HCEC 1CT (cell line): Measurements from ENCODE around the gene SCARB1.

Experiments
- DNase-seq: peaks from one replicate; pipeline ENCODE4 v3.0.0-alpha.2; 2017

The SCARB1 gene

DNA sequence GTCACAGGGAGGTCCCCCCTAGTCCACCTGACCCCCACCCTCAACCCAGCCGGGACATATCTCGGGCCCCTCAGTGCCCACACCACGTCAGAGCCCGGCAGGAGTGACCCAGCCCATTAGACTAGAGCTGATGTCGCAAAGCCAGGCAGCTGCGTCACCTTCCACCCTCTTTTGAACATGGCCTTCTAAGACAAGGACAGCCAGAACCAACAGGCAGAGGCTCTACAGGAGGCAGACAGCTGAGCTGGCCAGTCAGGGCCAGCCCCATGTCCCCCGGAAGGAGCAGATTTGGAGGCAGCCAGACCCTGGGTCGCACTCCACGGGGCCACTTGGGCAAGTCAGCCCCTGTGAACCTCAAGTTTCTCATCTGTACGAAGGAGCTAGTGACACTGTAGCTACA is 44.1 kb downstream of the SCARB1 start:
- no peak for DNase-seq

DNA sequence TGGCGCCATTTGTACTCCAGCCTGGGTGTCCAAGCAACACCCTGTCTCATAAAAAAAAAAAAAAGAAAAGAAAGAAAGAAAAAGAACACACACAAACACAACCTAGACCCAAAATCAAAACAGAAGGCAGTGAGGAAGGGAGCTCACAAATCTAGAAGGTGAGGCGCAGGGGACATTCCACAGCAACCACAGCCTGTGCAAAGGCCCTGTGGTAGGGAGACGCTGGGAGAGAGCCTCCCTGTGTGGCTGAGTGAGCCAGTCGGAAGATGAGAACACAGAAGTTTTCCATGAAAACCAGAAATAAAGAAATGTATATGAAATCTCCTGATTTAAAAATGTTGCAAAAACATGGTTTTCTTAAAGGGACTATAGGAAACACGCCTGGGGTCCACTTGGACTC is 44.6 kb downstream of the SCARB1 start:
- DNase-seq = no peak

DNA sequence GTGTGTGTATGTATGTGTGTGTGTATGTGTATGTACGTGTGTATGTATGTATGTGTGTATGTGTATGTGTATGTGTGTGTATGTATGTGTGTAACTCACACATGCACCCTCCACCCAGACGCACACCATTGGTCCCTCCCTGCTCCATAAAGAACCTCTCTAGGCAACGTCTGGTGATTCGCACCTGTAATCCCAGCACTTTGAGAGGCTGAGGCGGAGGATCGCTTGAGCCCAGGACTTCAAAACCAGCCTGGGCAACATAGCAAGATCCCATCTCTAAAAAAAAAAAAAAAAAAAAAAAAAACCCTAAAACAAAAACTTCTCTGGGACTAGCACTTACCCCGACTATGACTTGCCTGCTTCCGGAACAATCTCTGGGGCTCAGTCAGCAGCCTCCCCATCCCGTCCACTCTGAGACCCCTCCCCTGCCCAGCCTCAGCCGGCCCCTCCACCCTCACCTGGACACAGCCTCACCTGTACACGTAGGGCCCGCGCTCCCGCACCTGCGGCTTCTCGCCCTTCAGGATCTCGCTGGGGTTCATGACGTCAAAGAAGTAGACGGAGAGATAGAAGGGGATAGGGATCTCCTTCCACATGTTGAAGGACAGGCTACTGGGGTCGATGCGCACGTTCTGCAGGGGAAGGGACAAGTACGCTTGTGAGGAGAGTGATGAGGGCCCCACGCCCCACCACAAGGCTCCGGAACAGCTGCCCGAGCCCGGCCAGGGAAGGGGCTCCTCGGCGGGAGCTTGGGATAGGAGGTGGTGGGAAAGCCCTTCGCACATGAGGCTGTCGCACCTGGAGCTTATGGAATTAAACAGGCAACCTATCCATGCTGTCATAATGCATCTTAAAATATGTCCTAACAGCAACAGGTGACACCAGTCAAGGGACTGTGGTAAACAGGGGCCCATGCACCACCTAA is 46.3 kb downstream of the SCARB1 start:
- no peak for DNase-seq

DNA sequence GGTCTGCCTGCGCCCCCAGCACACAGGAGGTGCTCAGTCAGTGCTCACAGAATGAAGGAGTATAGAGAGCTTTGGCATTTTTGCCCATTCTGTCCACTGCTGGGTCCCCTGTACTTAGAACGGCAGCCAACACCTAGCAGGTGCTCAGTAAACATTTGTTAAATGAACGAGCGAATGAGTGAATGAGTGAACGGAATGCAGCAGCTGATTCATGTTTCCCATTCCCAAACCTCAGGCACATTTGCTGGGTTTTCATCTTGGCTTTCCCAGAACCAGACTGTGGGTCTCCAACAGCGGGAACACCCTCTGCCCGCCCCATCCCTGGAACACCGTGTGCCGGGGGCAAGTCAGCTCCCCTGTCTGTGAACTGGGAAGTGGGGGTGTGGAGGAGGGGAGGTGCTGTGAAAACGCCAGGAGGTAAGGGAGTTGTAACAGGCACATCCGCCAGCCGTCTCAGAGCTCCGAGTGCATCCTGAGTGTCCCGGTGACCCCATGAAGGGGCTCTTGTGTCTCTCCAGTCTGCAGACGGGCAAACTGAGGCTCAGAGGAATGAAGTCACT is 47.3 kb downstream of the SCARB1 start:
- DNase-seq = no peak

DNA sequence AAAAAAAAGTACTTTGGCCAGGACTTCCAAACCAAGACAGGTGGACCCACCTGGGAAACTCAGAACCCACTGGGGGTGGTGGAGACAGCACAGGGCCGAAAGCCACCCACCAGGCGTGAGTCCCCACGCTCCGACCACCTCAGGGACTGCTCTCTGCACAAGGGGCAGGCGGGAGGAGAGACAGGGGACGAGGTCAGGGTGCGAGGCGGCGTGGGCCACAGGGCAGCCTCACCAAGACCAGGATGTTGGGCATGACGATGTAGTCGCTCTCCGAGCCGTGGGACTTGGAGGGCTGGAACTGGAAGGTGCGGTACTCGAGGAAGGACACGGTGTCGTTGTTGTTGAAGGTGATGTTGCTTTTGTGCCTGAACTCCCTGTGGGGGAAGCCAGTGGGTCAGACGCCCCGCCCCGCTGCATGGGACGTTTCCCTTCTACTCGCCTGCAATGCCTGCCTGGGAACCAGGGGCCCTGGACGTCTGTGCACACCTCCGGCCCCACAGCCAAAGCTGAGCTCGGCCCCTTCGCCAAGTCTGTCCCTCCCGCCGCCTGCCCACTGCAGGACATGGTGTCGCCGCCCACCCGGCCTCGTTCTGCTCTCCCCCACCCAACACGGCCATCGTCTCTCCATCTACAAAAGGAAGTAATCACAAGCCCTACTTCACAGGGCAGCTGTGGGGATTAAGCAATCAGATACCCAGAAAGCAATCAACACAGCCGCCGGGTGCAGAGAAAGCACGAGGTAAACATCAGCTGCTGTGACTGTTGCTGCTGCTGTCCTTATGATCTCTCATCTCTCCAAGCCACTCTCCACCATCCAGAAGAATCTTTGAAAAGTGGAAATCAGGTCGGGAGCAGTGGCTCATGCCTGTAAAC is 48.7 kb downstream of the SCARB1 start:
- no peak for DNase-seq

DNA sequence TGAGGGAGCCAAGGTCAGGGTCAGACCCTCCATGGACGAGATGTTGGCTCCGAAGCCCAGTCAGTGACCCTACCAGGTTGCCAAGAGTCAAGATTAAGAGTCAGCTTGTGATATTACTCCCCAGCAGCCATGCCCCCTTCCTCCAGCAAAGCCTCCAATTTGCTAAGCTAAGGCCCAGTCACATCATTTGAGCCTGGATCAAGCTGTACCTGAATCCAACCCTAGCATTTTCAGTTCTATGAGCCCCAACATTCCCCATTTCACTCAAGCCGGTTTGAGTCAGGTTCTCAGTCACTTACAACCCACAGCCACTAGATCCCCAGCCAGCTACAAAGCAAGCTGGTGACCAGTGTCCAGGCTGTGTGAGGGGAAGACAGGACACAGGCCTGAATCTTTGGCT is 49.9 kb downstream of the SCARB1 start:
- no peak for DNase-seq

DNA sequence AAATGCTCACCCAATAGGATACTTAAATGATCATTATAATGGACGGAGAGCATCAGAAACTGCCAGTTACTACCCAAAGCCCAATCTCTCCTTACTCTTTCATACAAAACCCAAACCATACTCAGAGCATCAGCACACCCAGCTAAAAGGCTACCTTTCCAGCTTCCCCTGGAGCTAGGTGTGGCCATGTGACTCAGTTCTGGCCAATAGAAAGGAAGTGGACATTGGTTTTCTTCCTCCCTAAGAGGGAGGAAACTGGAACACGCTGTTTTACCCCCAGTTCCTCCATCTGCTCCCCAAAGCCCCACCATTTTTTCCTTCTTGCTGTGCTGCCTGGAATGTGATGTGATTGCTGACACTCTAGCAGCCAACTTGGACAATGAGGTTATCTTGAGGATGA is 50.7 kb downstream of the SCARB1 start:
- DNase-seq = no peak

DNA sequence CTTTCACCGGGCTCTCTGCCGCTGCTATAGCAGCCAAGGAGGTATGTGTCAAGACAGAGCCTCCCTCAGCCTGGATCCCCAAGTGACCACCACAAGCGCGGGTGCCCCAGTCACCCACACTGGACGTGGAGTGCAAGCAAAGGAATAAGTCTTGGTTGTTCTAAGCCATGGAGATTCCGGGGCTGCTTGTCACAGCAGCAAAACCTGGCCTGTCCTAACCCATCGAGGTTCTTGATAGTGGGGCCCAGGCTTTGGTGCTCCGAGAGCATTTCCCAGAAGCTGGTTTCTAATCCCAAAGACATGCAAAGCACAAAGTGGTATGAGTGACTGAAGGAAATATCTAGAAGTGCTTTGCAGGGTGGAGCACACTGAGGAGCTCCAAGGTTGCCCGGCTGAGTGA is 51.3 kb downstream of the SCARB1 start:
- no peak for DNase-seq

DNA sequence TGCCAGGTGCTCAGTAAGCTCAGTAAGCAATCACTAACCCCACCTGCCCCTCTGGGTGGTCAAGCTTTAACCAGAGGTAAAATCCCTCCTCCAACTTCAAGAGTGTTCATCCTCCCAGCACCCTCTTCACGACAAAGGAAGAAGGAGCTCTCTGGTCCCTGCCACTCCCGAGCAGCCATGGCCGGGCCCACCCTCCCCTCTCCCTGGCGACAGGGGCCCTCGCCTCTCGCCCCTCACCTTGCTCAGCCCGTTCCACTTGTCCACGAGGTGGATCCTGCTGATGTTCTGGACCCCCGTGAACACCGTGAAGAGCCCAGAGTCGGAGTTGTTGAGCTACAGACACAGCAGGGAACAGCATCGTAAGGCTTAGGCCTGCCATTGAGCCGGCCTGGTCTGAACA is 52.0 kb downstream of the SCARB1 start:
- DNase-seq = no peak

DNA sequence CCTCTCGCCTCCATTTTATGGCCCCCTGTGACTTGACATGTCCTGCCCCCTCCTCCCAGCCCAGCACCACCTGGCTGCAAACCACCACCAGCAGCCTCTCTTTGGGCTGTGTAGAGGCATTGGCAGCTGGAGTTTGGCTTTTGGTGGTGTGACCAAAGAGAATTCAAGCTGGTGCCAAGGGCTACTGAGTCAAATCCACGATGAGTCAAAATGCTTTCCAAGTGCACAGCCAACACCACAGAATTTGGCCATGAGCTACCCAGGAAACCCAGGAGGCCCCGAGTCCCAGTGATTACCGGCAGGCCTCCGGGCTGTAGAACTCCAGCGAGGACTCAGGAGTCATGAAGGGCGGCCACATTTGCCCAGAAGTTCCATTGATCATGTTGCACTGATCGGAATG is 53.8 kb downstream of the SCARB1 start:
- DNase-seq = peak; percentile 48

DNA sequence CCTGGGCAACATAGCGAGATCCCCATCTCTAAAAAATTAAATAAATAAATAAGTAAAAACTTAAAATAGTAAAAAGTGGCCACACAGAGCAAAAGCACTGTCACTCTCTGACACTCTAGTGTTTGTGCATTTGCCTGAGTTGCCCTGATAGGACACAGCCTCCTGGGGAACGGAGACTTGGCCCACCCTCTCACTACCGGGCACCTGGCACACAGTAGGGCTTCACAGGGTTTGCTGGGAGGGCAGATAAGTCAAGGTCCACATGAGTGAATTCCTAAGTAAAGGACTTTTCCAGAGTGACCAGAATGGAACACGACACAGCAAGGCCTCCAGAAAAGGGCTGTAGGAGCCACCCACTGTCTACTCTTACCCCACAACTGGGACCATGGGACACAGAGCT is 54.3 kb downstream of the SCARB1 start:
- no peak for DNase-seq

DNA sequence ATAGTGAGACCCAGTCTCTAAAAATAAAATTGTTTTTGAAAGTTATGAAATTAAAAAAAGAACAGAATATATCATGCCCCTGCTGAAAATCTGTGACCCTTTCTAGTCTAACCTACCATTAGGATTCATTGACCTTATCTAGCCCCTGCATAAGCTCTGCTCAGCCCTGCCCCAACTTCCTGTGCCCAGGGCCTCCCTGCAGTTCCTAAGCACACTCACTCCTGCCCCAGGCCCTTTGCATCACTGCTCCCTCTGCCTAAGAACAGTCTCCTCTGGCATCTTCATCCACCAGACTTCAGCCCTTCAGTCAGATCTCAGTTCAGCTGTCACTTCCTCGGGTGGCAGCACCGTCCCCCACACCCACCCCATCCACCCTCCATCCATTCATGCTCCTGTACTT is 55.4 kb downstream of the SCARB1 start:
- DNase-seq = no peak

DNA sequence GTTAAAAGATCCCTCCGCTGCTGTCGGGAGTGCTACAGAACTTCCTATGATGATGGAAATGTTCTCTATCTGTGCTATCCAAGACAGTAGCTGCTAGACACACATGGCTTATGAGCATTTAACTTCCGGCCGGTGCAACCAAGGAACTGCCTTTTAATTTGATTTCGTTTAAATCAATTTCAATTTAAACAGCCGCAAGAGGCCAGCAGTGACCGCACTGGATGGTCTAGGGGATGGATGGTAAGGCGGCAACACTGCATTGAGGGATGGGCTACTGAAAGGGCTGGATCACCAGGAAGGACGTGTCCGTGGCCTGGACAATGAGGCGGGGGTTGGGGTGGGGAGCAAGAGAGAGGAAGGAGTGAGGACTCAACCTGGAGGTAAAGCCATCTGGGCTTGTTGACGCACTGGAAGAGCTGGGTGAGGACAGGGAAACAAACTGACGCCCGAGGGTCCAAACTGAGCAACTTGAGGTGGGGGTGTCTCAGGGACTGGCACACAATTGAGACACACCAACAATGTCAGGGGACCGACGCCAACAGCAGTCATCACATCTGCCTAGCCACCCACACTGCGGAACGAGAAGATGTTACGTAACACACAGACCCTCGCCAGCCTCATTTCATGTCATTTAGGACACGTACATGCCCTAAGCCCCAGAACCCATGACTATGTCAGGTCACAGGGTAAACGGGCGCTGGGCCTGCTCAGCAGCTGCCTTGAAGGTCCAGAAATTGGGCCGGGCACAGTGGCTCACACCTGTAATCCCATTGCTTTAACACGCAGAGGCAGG is 57.6 kb downstream of the SCARB1 start:
- no peak for DNase-seq

DNA sequence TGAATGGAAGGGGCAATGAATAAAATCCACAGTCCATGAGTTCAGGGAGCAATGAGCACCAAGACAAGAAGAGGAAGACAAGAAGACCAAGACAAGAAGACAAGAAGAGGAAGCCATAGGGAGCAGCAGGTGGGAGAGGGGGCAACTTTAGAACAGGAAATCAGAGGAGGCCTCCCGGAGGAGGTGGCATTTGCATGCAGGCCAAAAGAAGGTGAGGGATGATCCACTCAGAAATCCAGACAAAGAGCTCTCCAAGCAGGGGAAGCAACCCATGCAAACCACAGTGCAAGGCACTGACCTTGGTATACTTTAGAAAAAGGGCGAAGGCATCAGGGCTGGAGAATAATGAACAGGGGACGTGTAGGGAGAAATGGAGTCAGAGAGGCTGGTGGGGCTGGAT is 58.6 kb downstream of the SCARB1 start:
- no peak for DNase-seq

DNA sequence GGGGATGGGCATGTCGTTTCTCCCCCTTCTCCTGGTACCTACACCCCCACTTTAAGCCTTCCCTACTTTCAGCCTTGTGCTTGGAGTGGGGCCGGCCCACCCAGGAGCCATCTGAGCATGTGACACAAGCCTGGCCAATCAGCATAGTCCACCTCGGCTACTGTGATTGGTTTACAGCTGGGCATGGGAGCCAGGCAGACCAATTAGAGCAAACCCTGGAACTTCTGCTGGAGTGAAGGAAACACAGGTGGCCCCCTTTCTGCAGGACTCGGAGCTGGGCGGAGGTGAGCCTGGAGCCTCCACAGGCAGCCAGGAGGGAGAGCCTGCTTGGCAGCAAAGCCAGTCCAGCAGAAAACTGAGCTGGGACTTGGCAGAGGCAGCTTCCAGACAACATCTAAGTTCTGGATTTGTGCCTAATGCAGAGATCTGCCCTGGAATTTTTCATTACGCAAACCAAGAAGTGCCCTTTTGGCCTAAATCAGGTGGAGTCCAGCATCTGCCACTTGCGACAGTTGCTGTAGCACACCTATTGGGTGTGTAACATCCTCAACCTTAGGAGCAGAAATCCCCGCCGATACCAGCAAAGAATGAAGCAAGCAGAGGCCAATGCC is 59.5 kb downstream of the SCARB1 start:
- DNase-seq = no peak

DNA sequence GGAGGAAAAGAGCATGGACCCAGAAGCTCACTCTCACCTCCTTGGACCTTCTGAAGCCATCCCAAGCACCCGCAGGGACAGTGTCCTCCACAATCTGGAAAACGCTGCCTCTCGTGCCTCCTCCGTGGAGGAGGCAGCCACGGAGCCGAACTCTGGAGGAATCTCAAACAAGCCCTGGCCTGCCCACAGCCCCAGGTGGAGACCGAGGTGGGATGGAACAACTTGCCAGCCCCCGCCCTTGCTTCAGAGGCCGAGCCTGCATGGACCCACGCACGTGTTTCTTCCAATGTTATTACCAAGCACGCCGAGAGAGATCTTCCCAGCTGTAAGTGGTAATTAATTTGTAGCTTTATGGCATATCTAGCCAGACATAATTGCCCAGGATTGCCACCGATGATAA is 61.3 kb downstream of the SCARB1 start:
- DNase-seq = no peak

DNA sequence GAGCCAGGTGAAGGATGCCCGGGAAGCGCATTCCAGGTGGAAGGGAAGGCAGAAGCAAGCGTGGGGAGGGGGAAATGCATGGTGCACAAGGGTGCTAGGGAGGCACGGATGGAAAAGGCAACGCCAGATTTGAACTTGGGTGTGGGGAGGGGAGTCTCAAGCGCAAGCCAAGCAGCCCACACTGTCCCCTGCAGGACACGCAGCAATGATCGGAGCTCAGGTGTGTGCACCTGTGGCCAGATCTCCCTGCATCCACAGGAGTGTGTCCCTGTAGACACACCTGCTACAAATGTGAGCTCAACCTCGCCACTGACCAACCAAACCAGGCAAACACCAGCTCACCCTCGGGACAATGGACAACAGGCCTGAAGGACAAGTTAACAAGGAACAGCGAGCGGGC is 63.2 kb downstream of the SCARB1 start:
- DNase-seq = no peak

DNA sequence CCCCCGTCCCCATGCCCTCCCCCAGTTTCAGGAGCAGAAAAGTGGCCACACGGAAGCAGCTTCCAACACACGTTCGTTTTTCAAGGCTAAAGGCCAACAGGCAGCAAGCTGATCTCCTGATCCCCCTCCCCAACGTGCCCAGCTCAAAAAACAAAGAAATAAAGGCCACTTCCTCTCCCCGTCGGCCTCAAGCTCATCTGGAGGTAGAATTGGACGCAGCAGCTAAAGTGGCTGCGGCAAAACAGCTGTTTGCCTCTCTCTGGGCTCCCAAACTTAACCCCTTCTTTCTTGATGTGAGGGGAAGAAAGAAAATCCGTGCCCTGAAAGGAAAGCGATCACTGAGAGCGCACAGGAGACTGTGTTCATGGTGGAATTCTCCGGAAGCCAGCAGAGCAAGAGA is 66.3 kb downstream of the SCARB1 start:
- DNase-seq = no peak

DNA sequence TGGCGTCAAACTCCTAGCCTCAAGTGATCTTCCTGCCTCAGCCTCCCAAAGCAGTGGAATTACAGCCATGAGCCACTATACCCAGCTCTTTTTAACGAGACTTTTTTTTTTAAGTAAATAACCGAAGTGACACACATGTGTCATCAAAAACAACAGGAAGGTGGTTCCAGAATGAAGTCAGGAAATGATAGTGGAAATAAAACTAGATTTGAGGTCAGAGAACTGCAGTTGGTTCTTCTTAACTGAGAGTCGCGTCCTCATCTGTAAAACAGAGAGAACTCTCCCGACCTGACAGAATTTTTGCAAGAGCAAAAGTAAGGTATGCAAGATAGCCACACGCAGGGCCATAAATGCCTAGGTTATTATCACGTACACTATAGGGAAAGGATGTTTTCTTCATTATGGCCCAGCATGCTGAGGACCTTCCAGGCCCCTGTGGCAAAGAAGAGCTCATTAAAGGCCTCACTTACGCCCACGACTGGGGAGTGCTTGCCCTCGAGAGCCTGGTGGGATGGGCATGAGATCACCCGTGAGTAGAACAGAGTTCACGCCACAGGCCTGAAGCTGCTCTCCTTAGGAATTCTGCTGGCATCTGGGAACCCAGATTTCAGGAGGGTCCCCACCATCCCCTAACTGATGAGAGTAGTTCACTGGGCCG is 67.2 kb downstream of the SCARB1 start:
- no peak for DNase-seq

DNA sequence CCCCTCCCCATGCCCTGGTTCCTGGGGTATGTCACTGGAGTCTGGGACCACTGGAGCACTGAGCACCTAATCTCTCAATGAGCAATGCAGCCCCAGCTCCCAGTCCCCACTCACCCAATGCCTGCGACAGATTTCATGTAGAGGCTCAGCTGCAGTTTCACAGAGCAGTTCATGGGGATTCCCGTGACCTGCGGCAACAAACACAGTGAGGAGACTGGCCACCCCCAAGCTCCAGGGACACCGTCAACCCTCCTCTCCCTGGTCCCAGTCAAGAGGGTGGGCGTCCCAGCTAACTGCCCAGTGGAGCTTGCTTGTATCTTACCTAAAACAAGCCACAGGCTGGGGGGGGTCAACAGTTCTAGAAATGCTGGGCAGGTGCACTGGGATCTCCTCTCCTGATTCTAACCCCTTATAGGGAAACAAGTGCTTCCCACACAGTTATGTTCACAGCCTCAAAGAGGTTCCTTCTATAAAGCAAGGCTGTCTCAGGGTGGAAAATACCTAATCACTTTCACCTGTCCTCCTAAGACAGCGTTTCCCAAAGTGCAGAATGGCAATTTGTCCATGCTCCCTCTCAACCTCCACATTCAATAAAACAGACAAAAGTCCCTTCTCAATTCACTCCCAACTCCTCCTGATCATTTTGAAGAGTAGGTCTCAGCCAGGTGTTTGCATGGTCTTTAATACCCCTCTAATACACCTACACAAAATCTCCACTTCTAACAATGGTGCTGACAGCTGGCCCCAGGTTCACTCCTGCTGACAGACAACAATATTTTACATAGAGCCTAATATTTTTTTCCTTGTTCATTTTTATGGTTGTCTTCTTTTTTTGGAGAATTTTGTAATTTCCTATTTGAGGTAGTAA is 68.3 kb downstream of the SCARB1 start:
- DNase-seq = no peak

DNA sequence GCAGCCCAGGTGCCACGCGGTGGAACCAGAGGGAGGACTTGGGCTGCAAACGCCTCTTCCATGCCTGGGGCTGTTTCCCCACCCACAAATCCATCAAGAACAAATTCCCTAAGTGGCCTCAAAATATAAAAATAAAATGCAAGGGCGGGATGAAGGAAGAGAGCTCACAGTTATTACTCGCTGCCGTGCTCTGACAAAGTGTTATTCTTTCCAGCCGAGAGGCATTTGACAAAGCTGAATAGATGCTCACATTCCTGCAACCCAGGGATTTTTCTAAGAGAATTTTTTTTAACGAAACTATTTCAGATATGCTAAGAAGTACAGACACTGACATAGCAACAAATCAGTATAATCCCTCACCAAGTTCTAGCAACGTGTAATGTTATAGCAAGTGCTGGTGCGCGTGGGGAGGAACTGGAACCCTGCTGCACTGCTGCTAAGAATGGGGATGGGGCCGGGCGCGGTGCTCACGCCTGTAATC is 70.7 kb downstream of the SCARB1 start:
- no peak for DNase-seq
